SK-N-SH (cell line): ENCODE results near the gene ME3. TPM values are rescaled to one million over a fixed set of nuclear protein-coding genes. Genes with fewer than 3 reads are reported as not detected.
A peak's percentile ranks its signal among the peaks of the same experiment; 100 is the strongest.

Experiments
- CTCF ChIA-PET: fragments of 300-600, 350-600 bp; formaldehyde crosslinking; extraction: SDS; loops from one replicate; lab custom pipeline; 2021; lab: Yijun Ruan, JAX
- POLR2A ChIA-PET: fragments of 350-600 bp; sonication (Branson Sonifier 250); formaldehyde crosslinking; extraction: SDS; loops from one replicate; lab custom pipeline; 2020; ENCODE audit warnings: antibody characterized with exemption, inconsistent platforms; lab: Yijun Ruan, JAX
- DNase-seq: peaks from one replicate; pipeline ENCODE4 v3.0.0; 2012
- H2AFZ ChIP-seq: fragments of 200-600 bp; sonication (generic); 2 replicates; pipeline ENCODE4 v1.8.1; 2016; ENCODE audit warnings: antibody characterized with exemption, mild to moderate bottlenecking, low read depth
- H3F3A ChIP-seq: fragments of 200-600 bp; sonication (generic); replicated peaks from 2 replicates; pipeline ENCODE3; 2016; ENCODE audit warnings: antibody characterized with exemption, mild to moderate bottlenecking; ENCODE audit not compliant: insufficient read depth
- H3K27ac ChIP-seq, 2 experiments: fragments of 200-500 bp in 1 of 2; fragments of 200-600 bp in 1 of 2; sonication (Bioruptor generic) in 1 of 2; sonication (generic), shearing (Covaris generic) in 1 of 2; 2 replicates each; pipeline versions ENCODE4 v1.5.1 to v1.6.1; 2014 to 2016; ENCODE audit warnings: low read depth in 2 of 2, inconsistent platforms in 1 of 2, low read length in 1 of 2, mild to moderate bottlenecking in 1 of 2, mixed read lengths in 1 of 2
- H3K27me3 ChIP-seq: fragments of 200-600 bp; sonication (generic), shearing (Covaris generic); 2 replicates; pipeline ENCODE4 v1.6.1; 2016; ENCODE audit warnings: mixed run types; ENCODE audit not compliant: insufficient read depth
- H3K36me3 ChIP-seq, 2 experiments: fragments of 200-500 bp in 1 of 2; fragments of 200-600 bp in 1 of 2; sonication (Bioruptor generic) in 1 of 2; sonication (generic) in 1 of 2; replicated peaks in 1 of 2; 2 replicates each; pipeline versions ENCODE3 to v1.5.1; 2014 to 2016; ENCODE audit warnings: low read length in 1 of 2, mild to moderate bottlenecking in 1 of 2; ENCODE audit not compliant: insufficient read depth in 2 of 2, control insufficient read depth in 1 of 2
- H3K4me1 ChIP-seq, 2 experiments: fragments of 200-500 bp in 1 of 2; fragments of 200-600 bp in 1 of 2; sonication (Bioruptor generic) in 1 of 2; sonication (generic), shearing (Covaris generic) in 1 of 2; 2 replicates each; pipeline versions ENCODE4 v1.5.1 to v1.6.1; 2014 to 2016; ENCODE audit warnings: low read depth in 1 of 2, low read length in 1 of 2, mixed run types in 1 of 2; ENCODE audit not compliant: insufficient read depth in 2 of 2, control insufficient read depth in 1 of 2
- H3K4me2 ChIP-seq: fragments of 200-600 bp; sonication (generic), shearing (Covaris generic); 2 replicates; pipeline ENCODE4 v1.6.1; 2017; ENCODE audit warnings: mixed run types
- H3K4me3 ChIP-seq, 2 experiments: fragments of 200-500 bp in 1 of 2; fragments of 200-600 bp in 1 of 2; sonication (Bioruptor generic) in 1 of 2; sonication (generic), shearing (Covaris generic) in 1 of 2; 2 replicates each; pipeline versions ENCODE4 v1.5.1 to v1.8.1; 2014 to 2016; ENCODE audit warnings: low read depth in 2 of 2, inconsistent platforms in 1 of 2, low read length in 1 of 2, mild to moderate bottlenecking in 1 of 2, mixed read lengths in 1 of 2, moderate library complexity in 1 of 2
- H3K79me2 ChIP-seq: fragments of 200-600 bp; sonication (generic); 2 replicates; pipeline ENCODE4 v1.8.1; 2017; ENCODE audit warnings: mild to moderate bottlenecking; ENCODE audit not compliant: insufficient read depth
- H3K9ac ChIP-seq: fragments of 200-600 bp; sonication (generic); 2 replicates; pipeline ENCODE4 v1.6.1; 2017; ENCODE audit warnings: mixed run types
- H3K9me2 ChIP-seq: fragments of 200-600 bp; sonication (generic); 2 replicates; pipeline ENCODE4 v1.6.1; 2017; ENCODE audit warnings: mixed run types
- H3K9me3 ChIP-seq: fragments of 200-600 bp; sonication (generic); 2 replicates; pipeline ENCODE4 v1.6.1; 2017; ENCODE audit warnings: mixed run types, mild to moderate bottlenecking, moderate library complexity
- H4K20me1 ChIP-seq: fragments of 200-600 bp; sonication (generic); 2 replicates; pipeline ENCODE4 v1.6.1; 2017; ENCODE audit warnings: mild to moderate bottlenecking, mixed run types; ENCODE audit not compliant: insufficient read depth
- FOSL2 ChIP-seq: IDR thresholded peaks from 2 replicates; pipeline ENCODE4 v1.4.0; 2012; ENCODE audit warnings: low read depth, mild to moderate bottlenecking, moderate library complexity, borderline replicate concordance
- GABPA ChIP-seq: IDR thresholded peaks from 2 replicates; pipeline ENCODE4 v1.4.0; 2012; ENCODE audit warnings: low read depth, mild to moderate bottlenecking
- GATA2 ChIP-seq: sonication (generic); formaldehyde crosslinking; IDR thresholded peaks from 2 replicates; pipeline ENCODE4 v1.5.0; 2020; ENCODE audit warnings: mild to moderate bottlenecking, missing genetic modification reagents
- MEF2A ChIP-seq: IDR thresholded peaks from 2 replicates; pipeline ENCODE4 v1.4.0; 2012; ENCODE audit warnings: low read depth, borderline replicate concordance
- MXI1 ChIP-seq: IDR thresholded peaks from 2 replicates; pipeline ENCODE4 v1.6.1; 2012; ENCODE audit warnings: mild to moderate bottlenecking, low read depth, low read length, improper control_type of control experiment
- NRF1 ChIP-seq: IDR thresholded peaks from 2 replicates; pipeline ENCODE4 v1.6.1; 2012; ENCODE audit warnings: low read depth, mild to moderate bottlenecking, low read length
- POLR2AphosphoS5 ChIP-seq: IDR thresholded peaks from 2 replicates; pipeline ENCODE4 v1.6.1; 2012; ENCODE audit warnings: low read depth, low read length
- RAD21 ChIP-seq: IDR thresholded peaks from 2 replicates; pipeline ENCODE4 v1.6.1; 2012; ENCODE audit warnings: mild to moderate bottlenecking, low read length
- RFX5 ChIP-seq: IDR thresholded peaks from 2 replicates; pipeline ENCODE4 v1.6.1; 2012; ENCODE audit warnings: mild to moderate bottlenecking, improper control_type of control experiment, low read length
- TEAD4 ChIP-seq: IDR thresholded peaks from 2 replicates; pipeline ENCODE4 v1.4.0; 2012; ENCODE audit warnings: mild to moderate bottlenecking, borderline replicate concordance; ENCODE audit not compliant: insufficient read depth
- WGBS: methylation state at CpG from one replicate; pipeline ENCODE4 v1.1.6; 2017; ENCODE audit warnings: low lambda C conversion rate; 5-methylcytosine and 5-hydroxymethylcytosine counted together
- polyA plus RNA-seq, 3 experiments: library from polyadenylated mRNA; depleted of rRNA; stranded (reverse); fragments of >200 nt; gene quantifications; 2 replicates each; pipeline ENCODE4 v1.2.3, GENCODE V29; 2012
- TF ChIP-seq, protein P1 (sequence below): IDR thresholded peaks from 2 replicates; pipeline ENCODE4 v1.4.0; 2012; ENCODE audit warnings: low read depth, borderline replicate concordance
- TF ChIP-seq, protein P2 (sequence below): IDR thresholded peaks from 2 replicates; pipeline ENCODE4 v1.4.0; 2012; ENCODE audit warnings: low read depth, borderline replicate concordance
- TF ChIP-seq, protein P3 (sequence below): IDR thresholded peaks from 2 replicates; pipeline ENCODE4 v1.4.0; 2012; ENCODE audit warnings: low read depth

ME3 gene
- polyA plus RNA-seq, 1 of the 3 experiments (the other 2 are of a cell fraction) = 22.0 TPM

DNA sequence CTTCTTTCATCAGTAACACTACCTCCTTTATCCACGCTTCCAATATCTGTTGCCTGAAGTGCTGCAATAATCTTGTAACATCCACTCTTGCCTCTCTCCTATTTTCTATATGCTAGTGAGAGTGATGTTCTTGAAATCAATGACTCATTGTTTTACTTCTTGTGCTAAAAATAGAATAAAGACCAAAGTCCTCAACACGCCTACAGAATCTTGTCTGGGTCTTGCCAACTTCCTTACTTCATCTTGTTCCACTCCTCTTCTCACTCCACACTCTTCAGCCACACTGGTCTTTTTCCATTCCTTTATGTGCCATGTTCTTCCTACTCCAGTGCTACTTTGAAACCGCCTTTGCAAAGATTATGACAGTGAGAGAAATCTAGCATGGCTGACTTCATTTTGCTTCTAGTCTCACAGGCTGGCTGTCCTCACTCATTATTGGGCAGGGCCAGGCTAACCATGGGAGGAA, 161.3 kb downstream of the ME3 start:
- DNase-seq = no peak
- H2AFZ ChIP-seq = 0 out of 2 replicates have a peak overlapping the region, but pooled peaks have one; percentile 23
- H4K20me1 ChIP-seq = no peaks in the 10 kb centered on the region
- WGBS = 80% methylated on average over 3 of the region's 3 CpGs
- peaks cover 37% of the 10 kb centered on the region for H3F3A ChIP-seq
- H3K79me2 ChIP-seq = no peaks in the 10 kb centered on the region
- H3K4me3 ChIP-seq = no peak overlapping the region
- no peaks in the 10 kb centered on the region for H3K36me3 ChIP-seq
- peaks cover 7 to 22% of the 10 kb centered on the region in 2 experiments for H3K4me1 ChIP-seq
- 0 out of 2 replicates have a peak, but pooled peaks cover 5% of the 10 kb centered on the region for H3K9me3 ChIP-seq
- ChIA-PET POLR2A (no interaction called here), CTCF (no interaction called here)
- peak overlapping the region; percentile 19; the same call in 1 of the 2 replicates for H3K4me2 ChIP-seq
- H3K9me2 ChIP-seq = no peaks in the 10 kb centered on the region
- H3K27me3 ChIP-seq = no peaks in the 10 kb centered on the region
- no peak for TF ChIP-seq NRF1
- TF ChIP-seq MEF2A = peak; percentile 72; the same call in 1 of the 2 replicates
- peak overlapping the region in 1 of 2 experiments; percentile 85; a peak in 2 of 4 replicates for H3K27ac ChIP-seq
- peak overlapping the region; percentile 31; the same call in 1 of the 2 replicates for H3K9ac ChIP-seq

DNA sequence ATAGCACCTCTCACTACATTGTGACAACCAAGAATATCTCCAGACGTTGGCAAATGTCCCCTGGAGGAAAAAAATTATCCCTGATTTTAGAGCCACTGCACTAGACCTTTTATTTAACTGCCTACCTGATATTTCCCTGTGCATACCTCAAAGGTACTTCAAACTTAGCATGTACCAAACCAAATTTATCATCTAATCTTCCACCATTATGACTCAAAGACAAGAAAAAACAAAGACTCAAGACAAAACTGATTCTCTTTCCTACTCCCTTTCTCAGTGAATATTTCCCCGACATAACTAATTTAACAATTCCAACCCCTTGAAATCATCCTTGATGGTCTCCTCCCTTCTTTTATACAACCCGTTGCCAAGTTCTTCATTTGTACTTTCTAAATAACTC, 161.7 kb downstream of the ME3 start:
- no peaks in the 10 kb centered on the region for H3K27me3 ChIP-seq
- TF ChIP-seq MEF2A (no peak), GABPA (no peak), MXI1 (no peak), RAD21 (no peak), POLR2AphosphoS5 (no peak), FOSL2 (no peak), RFX5 (no peak), NRF1 (no peak), GATA2 (CRISPR knock-in tag) (no peak), TEAD4 (no peak)
- TF ChIP-seq, protein P1, sequence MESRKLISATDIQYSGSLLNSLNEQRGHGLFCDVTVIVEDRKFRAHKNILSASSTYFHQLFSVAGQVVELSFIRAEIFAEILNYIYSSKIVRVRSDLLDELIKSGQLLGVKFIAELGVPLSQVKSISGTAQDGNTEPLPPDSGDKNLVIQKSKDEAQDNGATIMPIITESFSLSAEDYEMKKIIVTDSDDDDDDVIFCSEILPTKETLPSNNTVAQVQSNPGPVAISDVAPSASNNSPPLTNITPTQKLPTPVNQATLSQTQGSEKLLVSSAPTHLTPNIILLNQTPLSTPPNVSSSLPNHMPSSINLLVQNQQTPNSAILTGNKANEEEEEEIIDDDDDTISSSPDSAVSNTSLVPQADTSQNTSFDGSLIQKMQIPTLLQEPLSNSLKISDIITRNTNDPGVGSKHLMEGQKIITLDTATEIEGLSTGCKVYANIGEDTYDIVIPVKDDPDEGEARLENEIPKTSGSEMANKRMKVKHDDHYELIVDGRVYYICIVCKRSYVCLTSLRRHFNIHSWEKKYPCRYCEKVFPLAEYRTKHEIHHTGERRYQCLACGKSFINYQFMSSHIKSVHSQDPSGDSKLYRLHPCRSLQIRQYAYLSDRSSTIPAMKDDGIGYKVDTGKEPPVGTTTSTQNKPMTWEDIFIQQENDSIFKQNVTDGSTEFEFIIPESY = no peak
- TF ChIP-seq, protein P2, sequence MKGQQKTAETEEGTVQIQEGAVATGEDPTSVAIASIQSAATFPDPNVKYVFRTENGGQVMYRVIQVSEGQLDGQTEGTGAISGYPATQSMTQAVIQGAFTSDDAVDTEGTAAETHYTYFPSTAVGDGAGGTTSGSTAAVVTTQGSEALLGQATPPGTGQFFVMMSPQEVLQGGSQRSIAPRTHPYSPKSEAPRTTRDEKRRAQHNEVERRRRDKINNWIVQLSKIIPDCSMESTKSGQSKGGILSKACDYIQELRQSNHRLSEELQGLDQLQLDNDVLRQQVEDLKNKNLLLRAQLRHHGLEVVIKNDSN = no peak
- TF ChIP-seq, protein P3, sequence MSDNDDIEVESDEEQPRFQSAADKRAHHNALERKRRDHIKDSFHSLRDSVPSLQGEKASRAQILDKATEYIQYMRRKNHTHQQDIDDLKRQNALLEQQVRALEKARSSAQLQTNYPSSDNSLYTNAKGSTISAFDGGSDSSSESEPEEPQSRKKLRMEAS = no peak
- ChIA-PET CTCF (no interaction called here), POLR2A (no interaction called here)
- 82% methylated on average over 3 of the region's 3 CpGs for WGBS
- H3K4me3 ChIP-seq = no peak overlapping the region
- H3K9me2 ChIP-seq = no peaks in the 10 kb centered on the region
- peak overlapping the region in 1 of 2 experiments; percentile 85; a peak in 2 of 4 replicates for H3K27ac ChIP-seq
- H3K79me2 ChIP-seq = no peaks in the 10 kb centered on the region
- 0 out of 2 replicates have a peak overlapping the region, but pooled peaks have one; percentile 23 for H2AFZ ChIP-seq
- H3K4me2 ChIP-seq = peak overlapping the region; percentile 19; the same call in 1 of the 2 replicates
- peak overlapping the region; percentile 31; the same call in 1 of the 2 replicates for H3K9ac ChIP-seq
- H4K20me1 ChIP-seq = no peaks in the 10 kb centered on the region
- H3F3A ChIP-seq = peaks cover 33% of the 10 kb centered on the region
- peaks cover 3 to 19% of the 10 kb centered on the region in 2 experiments for H3K4me1 ChIP-seq
- 0 out of 2 replicates have a peak, but pooled peaks cover 5% of the 10 kb centered on the region for H3K9me3 ChIP-seq
- H3K36me3 ChIP-seq = no peaks in the 10 kb centered on the region
- DNase-seq = no peak
